Uterus (tissue), 4 donors: ENCODE results near the gene NOMO2. TPM values are rescaled to one million over a fixed set of nuclear protein-coding genes. Genes with fewer than 3 reads are reported as not detected.
"Not testable (repeated sequence)": the region's sequence is repeated elsewhere in the genome, so short reads cannot be mapped to it uniquely, and the experiment has no call there.

Experiments
- DNase-seq, 2 donors: peaks; one replicate each; pipeline ENCODE4 v3.0.0-alpha.2; 2019 to 2020
- H3K27ac ChIP-seq, 2 donors: fragments of 200-600 bp; sonication (generic); 1 replicate in 1 of 2; 2 replicates in 1 of 2; pipeline ENCODE4 v1.5.1; 2016 to 2018
- H3K27me3 ChIP-seq, 2 donors: fragments of 200-600 bp; sonication (generic); one replicate each; pipeline ENCODE4 v1.5.1; 2018 to 2019; ENCODE audit warnings: control low read depth in 1 of 2
- H3K36me3 ChIP-seq, 2 donors: fragments of 200-600 bp; sonication (generic); one replicate each; pipeline ENCODE4 v1.5.1; 2019; ENCODE audit warnings: control low read depth in 1 of 2
- H3K4me1 ChIP-seq, 2 donors: fragments of 200-600 bp; sonication (generic); one replicate each; pipeline ENCODE4 v1.5.1; 2018 to 2019; ENCODE audit warnings: control low read depth in 1 of 2
- H3K4me3 ChIP-seq, 2 donors: fragments of 200-600 bp; sonication (generic); 1 replicate in 1 of 2; 2 replicates in 1 of 2; pipeline ENCODE4 v1.5.1; 2018 to 2019; ENCODE audit warnings: mild to moderate bottlenecking in 1 of 2
- H3K9me3 ChIP-seq, 2 donors: fragments of 200-600 bp; sonication (generic); one replicate each; pipeline ENCODE4 v1.5.1; 2019; ENCODE audit warnings: control low read depth in 1 of 2
- POLR2A ChIP-seq, 2 donors: fragments of 450-650 bp; IDR thresholded peaks; one replicate each; pipeline ENCODE4 v1.6.1; 2016; ENCODE audit warnings: antibody characterized with exemption in 2 of 2, mild to moderate bottlenecking in 1 of 2, moderate library complexity in 1 of 2
- intact Hi-C: fragments of 100-400 bp; cut with DNase I; formaldehyde crosslinking; loops from one replicate; pipeline ENCODE4 v1.15.1; 2023; ENCODE audit warnings: low total_unique reads
- total RNA-seq, 4 donors: library from RNA; depleted of rRNA in 3 of 4; stranded (reverse); fragments of >200 nt in 3 of 4; gene quantifications; one replicate each; pipeline versions ENCODE4 v1.1.0 to v1.2.4, GENCODE V29; 2014 to 2023
- TF ChIP-seq, protein P1 (sequence below), 4 experiments: fragments of 200-600 bp in 2 of 4; fragments of 450-650 bp in 2 of 4; sonication (generic) in 2 of 4; IDR thresholded peaks; one replicate each; pipeline ENCODE4 v1.5.1; 2016 to 2019; ENCODE audit warnings: antibody characterized with exemption in 4 of 4, mild to moderate bottlenecking in 2 of 4, moderate library complexity in 1 of 4
- donor health status: DM: yes; HTN: yes; CAD: no.

Gene NOMO2
- total RNA-seq, 4 donors from 2014 or later: 58.2 to 84.8 (median 60.9) TPM

- H3K9me3 ChIP-seq, H3K27me3 ChIP-seq, H3K36me3 ChIP-seq, H3K27ac ChIP-seq, DNase-seq, intact Hi-C loops, H3K4me1 ChIP-seq, H3K4me3 ChIP-seq: not testable (repeated sequence)
Measured at GRCh38 chr16:18591441-18591840, 29.5 kb upstream of the NOMO2 start.

- DNase-seq, H3K9me3 ChIP-seq, H3K4me1 ChIP-seq, intact Hi-C loops, H3K27me3 ChIP-seq, H3K4me3 ChIP-seq, H3K27ac ChIP-seq, H3K36me3 ChIP-seq: not testable (repeated sequence)
Measured at GRCh38 chr16:18589806-18590205, 27.9 kb upstream of the NOMO2 start.

DNA sequence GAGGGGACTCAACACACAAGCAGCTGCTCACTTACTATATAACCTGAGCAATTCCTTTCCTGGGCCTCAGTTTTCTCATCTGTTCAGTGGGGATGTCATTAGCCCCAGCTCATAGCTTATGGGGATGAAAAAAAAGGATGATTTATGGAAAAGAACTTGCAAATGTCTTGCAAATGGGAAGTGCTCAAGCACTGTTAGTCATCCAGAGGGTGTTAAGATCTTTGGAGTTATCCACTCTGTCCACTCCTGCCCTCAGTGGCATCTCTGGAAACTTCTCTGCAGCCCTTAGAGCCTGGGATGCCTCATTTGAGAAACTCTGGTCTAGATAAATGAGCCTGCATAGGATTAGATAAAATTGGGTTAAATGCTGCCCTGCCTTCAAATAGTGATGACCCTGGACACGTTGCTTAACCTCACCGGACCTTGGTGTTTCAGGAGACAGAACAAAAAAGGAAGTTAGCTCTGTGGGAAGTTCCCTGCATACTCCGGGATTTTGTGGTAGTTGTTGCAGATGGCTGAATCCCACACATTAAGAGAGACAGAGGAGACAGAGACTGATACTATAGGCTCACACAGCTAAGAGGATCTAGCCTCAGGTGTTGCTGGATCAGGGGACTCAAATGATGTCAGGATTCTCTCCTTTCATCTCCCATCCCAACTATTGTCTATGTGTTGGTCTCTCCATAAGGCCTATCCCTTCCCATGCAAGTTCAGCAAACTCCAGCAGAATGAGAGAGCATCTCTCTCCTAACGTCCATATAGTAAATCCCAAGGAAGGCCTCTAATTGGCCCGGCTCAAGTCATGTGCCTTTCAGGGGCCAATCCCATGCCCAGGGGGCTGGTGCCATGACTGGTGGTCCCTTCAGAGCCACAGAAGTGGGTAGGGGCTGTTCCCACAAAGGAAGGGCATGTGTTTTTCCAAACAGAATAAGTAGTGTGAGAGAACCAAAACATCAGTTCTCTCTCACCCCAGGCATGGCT is 25.0 kb upstream of the NOMO2 start:
- H3K9me3 ChIP-seq, H3K36me3 ChIP-seq, H3K4me3 ChIP-seq, H3K4me1 ChIP-seq, H3K27me3 ChIP-seq, intact Hi-C loops, DNase-seq, H3K27ac ChIP-seq: not testable (repeated sequence)

- not testable (repeated sequence) for H3K36me3 ChIP-seq, H3K9me3 ChIP-seq, H3K4me3 ChIP-seq
Measured at GRCh38 chr16:18585789-18586188, 23.9 kb upstream of the NOMO2 start.

GRCh38 chr16:18582902-18583301 is 21.0 kb upstream of the NOMO2 start:
- DNase-seq: no peak
- H3K36me3 ChIP-seq: no peaks in the 10 kb centered on the region
- no peak overlapping the region for H3K27ac ChIP-seq
- no peaks in the 10 kb centered on the region for H3K4me1 ChIP-seq
- H3K9me3 ChIP-seq: no peaks in the 10 kb centered on the region
- no peak overlapping the region for H3K4me3 ChIP-seq
- no peaks in the 10 kb centered on the region for H3K27me3 ChIP-seq
- intact Hi-C loops: no loop called here
- no peak for TF ChIP-seq POLR2A (IDR thresholded peaks at IDR 0.05)
- TF ChIP-seq, protein P1, sequence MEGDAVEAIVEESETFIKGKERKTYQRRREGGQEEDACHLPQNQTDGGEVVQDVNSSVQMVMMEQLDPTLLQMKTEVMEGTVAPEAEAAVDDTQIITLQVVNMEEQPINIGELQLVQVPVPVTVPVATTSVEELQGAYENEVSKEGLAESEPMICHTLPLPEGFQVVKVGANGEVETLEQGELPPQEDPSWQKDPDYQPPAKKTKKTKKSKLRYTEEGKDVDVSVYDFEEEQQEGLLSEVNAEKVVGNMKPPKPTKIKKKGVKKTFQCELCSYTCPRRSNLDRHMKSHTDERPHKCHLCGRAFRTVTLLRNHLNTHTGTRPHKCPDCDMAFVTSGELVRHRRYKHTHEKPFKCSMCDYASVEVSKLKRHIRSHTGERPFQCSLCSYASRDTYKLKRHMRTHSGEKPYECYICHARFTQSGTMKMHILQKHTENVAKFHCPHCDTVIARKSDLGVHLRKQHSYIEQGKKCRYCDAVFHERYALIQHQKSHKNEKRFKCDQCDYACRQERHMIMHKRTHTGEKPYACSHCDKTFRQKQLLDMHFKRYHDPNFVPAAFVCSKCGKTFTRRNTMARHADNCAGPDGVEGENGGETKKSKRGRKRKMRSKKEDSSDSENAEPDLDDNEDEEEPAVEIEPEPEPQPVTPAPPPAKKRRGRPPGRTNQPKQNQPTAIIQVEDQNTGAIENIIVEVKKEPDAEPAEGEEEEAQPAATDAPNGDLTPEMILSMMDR (IDR thresholded peaks at IDR 0.05): no peak

More at GRCh38 chr16:18585789-18586188, 23.9 kb upstream of the NOMO2 start:
- H3K4me1 ChIP-seq, intact Hi-C loops, H3K27ac ChIP-seq, DNase-seq, H3K27me3 ChIP-seq: not testable (repeated sequence)

- H3K27ac ChIP-seq, H3K4me1 ChIP-seq, H3K4me3 ChIP-seq, H3K27me3 ChIP-seq, DNase-seq, intact Hi-C loops, H3K36me3 ChIP-seq, H3K9me3 ChIP-seq: not testable (repeated sequence)
Measured at GRCh38 chr16:18580396-18580795, 18.5 kb upstream of the NOMO2 start.

DNA sequence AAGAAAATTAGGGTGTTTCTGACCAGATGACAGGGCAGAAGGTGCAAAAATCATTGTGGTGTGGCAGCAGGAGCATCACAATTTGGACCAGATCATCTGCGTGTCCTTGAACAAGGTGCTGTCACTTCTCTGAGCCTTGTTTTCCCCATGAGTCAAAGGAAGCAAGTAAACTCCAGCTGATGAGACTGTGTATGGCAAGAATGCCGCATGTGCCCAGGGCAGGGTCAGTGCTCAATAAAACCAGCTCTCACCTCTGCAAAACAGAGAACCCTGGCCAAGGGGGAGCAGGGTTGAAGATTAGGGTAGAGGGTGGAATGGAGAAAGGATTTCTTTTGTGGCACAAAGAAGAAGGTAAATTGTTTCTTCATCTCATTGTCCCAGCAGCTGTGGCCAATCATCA is 17.4 kb upstream of the NOMO2 start:
- H3K27me3 ChIP-seq, H3K4me1 ChIP-seq, H3K36me3 ChIP-seq, DNase-seq, intact Hi-C loops, H3K27ac ChIP-seq, H3K9me3 ChIP-seq, H3K4me3 ChIP-seq: not testable (repeated sequence)

GRCh38 chr16:18577942-18578341 is 16.0 kb upstream of the NOMO2 start:
- H3K36me3 ChIP-seq, H3K4me3 ChIP-seq, intact Hi-C loops, DNase-seq, H3K27me3 ChIP-seq, H3K4me1 ChIP-seq, H3K27ac ChIP-seq, H3K9me3 ChIP-seq: not testable (repeated sequence)

DNA sequence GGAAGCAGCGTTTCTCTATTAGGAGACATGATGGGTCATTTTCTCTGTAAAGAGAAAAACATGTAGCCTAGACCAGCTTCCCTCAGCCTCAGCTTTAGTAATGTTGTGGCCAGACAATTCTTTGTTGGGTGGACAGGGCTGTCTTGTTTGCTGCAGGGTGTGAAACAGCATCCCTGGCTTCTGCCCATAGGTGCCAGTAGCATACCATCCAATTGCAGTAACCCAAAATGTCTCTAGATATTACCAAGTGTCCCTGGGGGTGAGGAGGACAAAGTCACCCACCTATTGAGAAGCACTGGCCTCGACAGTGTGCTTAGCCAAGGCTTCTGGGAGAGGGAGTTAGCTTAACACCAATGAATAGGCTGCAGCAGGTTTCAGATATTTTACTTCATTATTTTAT is 14.0 kb upstream of the NOMO2 start:
- H3K4me1 ChIP-seq, H3K9me3 ChIP-seq, DNase-seq, H3K27ac ChIP-seq, intact Hi-C loops, H3K27me3 ChIP-seq, H3K4me3 ChIP-seq, H3K36me3 ChIP-seq: not testable (repeated sequence)

DNA sequence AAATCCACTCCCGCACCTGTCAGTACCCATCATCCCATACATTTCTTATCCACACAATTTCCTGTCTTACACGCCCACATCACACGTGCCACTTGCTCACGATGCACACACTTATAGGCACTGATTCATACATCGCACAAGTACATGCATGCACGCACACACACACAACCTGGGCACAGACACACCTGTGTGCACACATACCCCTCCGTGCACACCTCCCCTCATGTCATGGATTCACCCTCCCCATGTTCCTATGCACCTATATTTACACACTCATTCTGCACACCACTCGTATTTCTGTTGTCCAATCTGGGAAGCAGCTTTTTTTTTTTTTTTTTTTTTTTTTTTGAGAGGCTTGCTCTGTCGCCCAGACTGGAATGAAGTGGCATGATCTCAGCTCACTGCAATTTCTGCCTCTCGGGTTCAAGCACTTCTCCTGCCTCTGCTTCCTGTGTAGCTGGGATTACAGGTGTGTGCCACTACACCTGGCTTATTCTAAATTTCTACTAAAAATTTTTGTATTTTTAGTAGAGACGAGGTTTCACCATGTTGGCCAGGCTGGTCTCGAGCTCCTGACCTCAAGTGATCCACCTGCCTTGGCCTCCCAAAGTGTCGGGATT is 13.5 kb upstream of the NOMO2 start:
- DNase-seq, H3K27me3 ChIP-seq, H3K4me3 ChIP-seq, H3K36me3 ChIP-seq, H3K4me1 ChIP-seq, H3K9me3 ChIP-seq, intact Hi-C loops, H3K27ac ChIP-seq: not testable (repeated sequence)

GRCh38 chr16:18573887-18574286 is 12.0 kb upstream of the NOMO2 start:
- H3K36me3 ChIP-seq, H3K9me3 ChIP-seq, H3K27ac ChIP-seq, H3K4me1 ChIP-seq, intact Hi-C loops, H3K27me3 ChIP-seq, DNase-seq, H3K4me3 ChIP-seq: not testable (repeated sequence)

DNA sequence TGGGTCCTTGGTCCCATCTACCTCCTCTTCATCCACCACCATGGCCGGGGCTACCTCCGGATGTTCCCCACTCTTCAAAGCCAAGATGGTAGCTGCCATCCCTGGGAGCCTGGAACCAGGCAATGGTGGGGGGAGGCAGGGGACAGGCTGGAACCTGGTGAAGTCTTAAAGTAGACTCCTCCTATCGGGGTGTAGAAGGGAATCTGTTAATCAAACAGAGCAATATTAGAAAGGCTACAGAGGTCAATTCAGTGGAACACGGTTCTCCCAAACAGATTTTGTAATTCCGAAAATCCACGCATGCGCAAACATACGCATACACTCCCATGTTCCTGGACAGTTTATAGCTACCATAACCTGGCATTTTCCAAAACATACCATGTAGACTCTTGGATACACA is 11.1 kb upstream of the NOMO2 start:
- H3K27ac ChIP-seq, DNase-seq, H3K4me3 ChIP-seq, H3K36me3 ChIP-seq, H3K9me3 ChIP-seq, H3K27me3 ChIP-seq, intact Hi-C loops, H3K4me1 ChIP-seq: not testable (repeated sequence)
